ENCODE measurements around the gene CPNE7.
A peak's percentile ranks its signal among the peaks of the same experiment; 100 is the strongest.

The CPNE7 gene

GRCh38 chr16:89636663-89637062 lies 61.1 kb downstream of the CPNE7 start:
- Histone ChIP-seq H3K79me2 (ENCODE audit: insufficient read depth, low read depth) (no peaks in the 10 kb centered on the region), H3K27ac (no peak overlapping the region), H3K36me3 (ENCODE audit: insufficient read depth) (no peaks in the 10 kb centered on the region), H3K4me3 (IDR thresholded peaks at IDR 0.05; ENCODE audit: insufficient read depth, low read depth, low read length) (no peak overlapping the region), H3K4me2 (no peak overlapping the region), H3K4me1 (ENCODE audit: low read depth, poor library complexity, severe bottlenecking) (peaks cover 13% of the 10 kb centered on the region), H2AFZ (ENCODE audit: low read depth) (no peak overlapping the region), H4K20me1 (ENCODE audit: insufficient read depth) (no peaks in the 10 kb centered on the region), H3K27me3 (ENCODE audit: insufficient read depth, low read depth) (peaks cover 66% of the 10 kb centered on the region), H3K9ac (no peak overlapping the region)
- TF ChIP-seq, protein P1, sequence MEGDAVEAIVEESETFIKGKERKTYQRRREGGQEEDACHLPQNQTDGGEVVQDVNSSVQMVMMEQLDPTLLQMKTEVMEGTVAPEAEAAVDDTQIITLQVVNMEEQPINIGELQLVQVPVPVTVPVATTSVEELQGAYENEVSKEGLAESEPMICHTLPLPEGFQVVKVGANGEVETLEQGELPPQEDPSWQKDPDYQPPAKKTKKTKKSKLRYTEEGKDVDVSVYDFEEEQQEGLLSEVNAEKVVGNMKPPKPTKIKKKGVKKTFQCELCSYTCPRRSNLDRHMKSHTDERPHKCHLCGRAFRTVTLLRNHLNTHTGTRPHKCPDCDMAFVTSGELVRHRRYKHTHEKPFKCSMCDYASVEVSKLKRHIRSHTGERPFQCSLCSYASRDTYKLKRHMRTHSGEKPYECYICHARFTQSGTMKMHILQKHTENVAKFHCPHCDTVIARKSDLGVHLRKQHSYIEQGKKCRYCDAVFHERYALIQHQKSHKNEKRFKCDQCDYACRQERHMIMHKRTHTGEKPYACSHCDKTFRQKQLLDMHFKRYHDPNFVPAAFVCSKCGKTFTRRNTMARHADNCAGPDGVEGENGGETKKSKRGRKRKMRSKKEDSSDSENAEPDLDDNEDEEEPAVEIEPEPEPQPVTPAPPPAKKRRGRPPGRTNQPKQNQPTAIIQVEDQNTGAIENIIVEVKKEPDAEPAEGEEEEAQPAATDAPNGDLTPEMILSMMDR (conservative IDR thresholded peaks at IDR 0.05; ENCODE audit: low read depth, low read length), result no peak

- no peak overlapping the region for H3K27ac ChIP-seq
- no peak overlapping the region for H3K9ac ChIP-seq
- H3K79me2 ChIP-seq (ENCODE audit: insufficient read depth, low read depth), result no peaks in the 10 kb centered on the region
- TF ChIP-seq, protein P1 (conservative IDR thresholded peaks at IDR 0.05; ENCODE audit: low read depth, low read length), result peak; percentile 36; the same call in 1 of the 2 replicates
- peaks cover 21% of the 10 kb centered on the region for H3K4me1 ChIP-seq (ENCODE audit: low read depth, poor library complexity, severe bottlenecking)
- H4K20me1 ChIP-seq (ENCODE audit: insufficient read depth), result no peaks in the 10 kb centered on the region
- H3K27me3 ChIP-seq (ENCODE audit: insufficient read depth, low read depth), result peaks cover 59% of the 10 kb centered on the region
- H3K4me2 ChIP-seq, result no peak overlapping the region
- H2AFZ ChIP-seq (ENCODE audit: low read depth), result no peak overlapping the region
- no peaks in the 10 kb centered on the region for H3K36me3 ChIP-seq (ENCODE audit: insufficient read depth)
- H3K4me3 ChIP-seq (IDR thresholded peaks at IDR 0.05; ENCODE audit: insufficient read depth, low read depth, low read length), result no peak overlapping the region
Observed at GRCh38 chr16:89637379-89637778, 61.8 kb downstream of the CPNE7 start.

DNA sequence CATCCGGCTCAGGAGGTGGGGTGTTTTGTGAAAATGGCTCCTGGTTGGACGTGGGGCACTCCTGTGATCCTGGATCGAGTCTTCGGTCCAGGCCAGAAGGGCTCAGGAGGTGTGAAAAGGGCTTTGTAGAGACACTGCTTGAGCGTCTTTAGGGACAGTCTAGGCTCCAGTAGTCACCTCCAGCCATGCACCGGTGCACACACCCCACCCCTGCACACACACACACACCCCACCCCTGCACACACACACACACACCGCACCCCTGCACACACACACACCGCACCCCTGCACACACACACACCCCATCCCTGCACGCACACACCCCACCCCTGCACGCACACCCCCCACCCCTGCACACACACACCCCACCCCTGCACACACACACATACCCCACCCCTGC lies 62.9 kb downstream of the CPNE7 start:
- no peak overlapping the region for H3K27ac ChIP-seq
- H3K4me3 ChIP-seq (IDR thresholded peaks at IDR 0.05; ENCODE audit: insufficient read depth, low read depth, low read length), result no peak overlapping the region
- no peak overlapping the region for H3K4me2 ChIP-seq
- no peaks in the 10 kb centered on the region for H3K79me2 ChIP-seq (ENCODE audit: insufficient read depth, low read depth)
- H3K4me1 ChIP-seq (ENCODE audit: low read depth, poor library complexity, severe bottlenecking), result peaks cover 23% of the 10 kb centered on the region
- TF ChIP-seq, protein P1 (conservative IDR thresholded peaks at IDR 0.05; ENCODE audit: low read depth, low read length), result no peak
- peaks cover 48% of the 10 kb centered on the region for H3K27me3 ChIP-seq (ENCODE audit: insufficient read depth, low read depth)
- H2AFZ ChIP-seq (ENCODE audit: low read depth), result no peak overlapping the region
- H4K20me1 ChIP-seq (ENCODE audit: insufficient read depth), result no peaks in the 10 kb centered on the region
- no peaks in the 10 kb centered on the region for H3K36me3 ChIP-seq (ENCODE audit: insufficient read depth)
- H3K9ac ChIP-seq, result no peak overlapping the region

DNA sequence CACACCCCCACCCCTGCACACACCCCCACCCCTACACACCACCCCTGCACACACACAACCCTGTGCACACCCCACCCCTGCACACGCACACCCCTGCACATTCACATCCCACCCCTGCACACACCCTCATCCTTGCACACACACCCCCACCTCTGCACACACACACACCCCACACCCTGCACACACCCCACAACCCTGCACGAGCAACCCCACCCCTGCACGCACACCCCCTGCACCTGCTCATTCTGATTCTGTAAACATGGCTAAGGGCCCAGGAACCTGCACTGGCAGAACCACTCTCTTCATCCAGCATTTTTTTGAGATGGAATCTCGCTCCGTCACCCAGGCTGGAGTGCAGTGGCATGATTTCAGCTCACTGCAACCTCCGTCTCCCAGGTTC lies 63.8 kb downstream of the CPNE7 start:
- H3K4me2 ChIP-seq, result no peak overlapping the region
- no peaks in the 10 kb centered on the region for H3K36me3 ChIP-seq (ENCODE audit: insufficient read depth)
- no peak overlapping the region for H3K27ac ChIP-seq
- no peak overlapping the region for H3K4me3 ChIP-seq (IDR thresholded peaks at IDR 0.05; ENCODE audit: insufficient read depth, low read depth, low read length)
- no peak overlapping the region for H3K9ac ChIP-seq
- TF ChIP-seq, protein P1 (conservative IDR thresholded peaks at IDR 0.05; ENCODE audit: low read depth, low read length), result no peak
- no peaks in the 10 kb centered on the region for H3K79me2 ChIP-seq (ENCODE audit: insufficient read depth, low read depth)
- no peaks in the 10 kb centered on the region for H4K20me1 ChIP-seq (ENCODE audit: insufficient read depth)
- peaks cover 23% of the 10 kb centered on the region for H3K4me1 ChIP-seq (ENCODE audit: low read depth, poor library complexity, severe bottlenecking)
- peaks cover 39% of the 10 kb centered on the region for H3K27me3 ChIP-seq (ENCODE audit: insufficient read depth, low read depth)
- no peak overlapping the region for H2AFZ ChIP-seq (ENCODE audit: low read depth)
